HepG2 (cell line): ENCODE measurements around the gene RNASE7. TPM values are rescaled to one million over a fixed set of nuclear protein-coding genes. Genes with fewer than 3 reads are reported as not detected.

Source experiments
- ELF1 ChIP-seq: sonication (generic); formaldehyde crosslinking; IDR thresholded peaks from 2 replicates; pipeline ENCODE4 v1.4.0; 2020; ENCODE audit warnings: missing genetic modification reagents
- ELF3 ChIP-seq: IDR thresholded peaks from 2 replicates; pipeline ENCODE4 v1.6.1; 2016; ENCODE audit warnings: missing genetic modification reagents, missing compliant biosample characterization
- GABPA ChIP-seq, 2 experiments: IDR thresholded peaks; 2 replicates each; pipeline ENCODE4 v1.6.1; 2011 to 2016; ENCODE audit warnings: low read depth in 2 of 2, low read length in 1 of 2, missing biosample characterization in 1 of 2, missing genetic modification characterization in 1 of 2
- ISL2 ChIP-seq: sonication (generic); formaldehyde crosslinking; IDR thresholded peaks from 2 replicates; pipeline ENCODE4 v1.5.0; 2020; ENCODE audit warnings: missing genetic modification reagents
- NKX3-1 ChIP-seq: sonication (generic); formaldehyde crosslinking; IDR thresholded peaks from 2 replicates; pipeline ENCODE4 v1.5.0; 2020; ENCODE audit warnings: missing genetic modification reagents
- SETDB1 ChIP-seq: sonication (generic); formaldehyde crosslinking; IDR thresholded peaks from 2 replicates; pipeline ENCODE4 v1.5.1; 2020; ENCODE audit warnings: missing genetic modification reagents, mild to moderate bottlenecking, borderline replicate concordance
- SMAD1 ChIP-seq: sonication (generic); formaldehyde crosslinking; IDR thresholded peaks from 2 replicates; pipeline ENCODE4 v1.4.0; 2020; ENCODE audit warnings: missing genetic modification reagents, low read depth, mild to moderate bottlenecking, borderline replicate concordance
- ZNF143 ChIP-seq: sonication (generic); formaldehyde crosslinking; IDR thresholded peaks from 2 replicates; pipeline ENCODE4 v1.4.0; 2020; ENCODE audit warnings: missing genetic modification reagents
- ZNF282 ChIP-seq: fragments of 450-650 bp; IDR thresholded peaks from 2 replicates; pipeline ENCODE4 v1.6.1; 2018; ENCODE audit not compliant: partially characterized antibody
- ZNF382 ChIP-seq: sonication (generic); formaldehyde crosslinking; IDR thresholded peaks from 2 replicates; pipeline ENCODE4 v1.5.0; 2020; ENCODE audit warnings: missing genetic modification reagents, mild to moderate bottlenecking, borderline replicate concordance
- ZNF383 ChIP-seq: sonication (generic); formaldehyde crosslinking; IDR thresholded peaks from 2 replicates; pipeline ENCODE4 v1.4.0; 2020; ENCODE audit warnings: missing genetic modification reagents, mild to moderate bottlenecking, borderline replicate concordance
- polyA plus RNA-seq, 8 experiments: library from polyadenylated mRNA; depleted of rRNA in 3 of 8; stranded (reverse) in 7 of 8; unstranded in 1 of 8; fragments of >200 nt; fragmentation: Illumina TruSeq in 4 of 8; extraction: Trizol in 4 of 8; gene quantifications; 2 replicates each; pipeline versions ENCODE4 v1.2.1 to v1.2.3, GENCODE V29; 2011 to 2016; ENCODE audit warnings: low read depth in 4 of 8, missing spikeins in 1 of 8, mixed read lengths in 1 of 8; ENCODE audit not compliant: insufficient read depth in 1 of 8
- total RNA-seq, 5 experiments: library from RNA; depleted of rRNA; stranded (reverse); fragments of >200 nt; fragmentation: Illumina TruSeq; extraction: Trizol; gene quantifications; 2 replicates each; pipeline ENCODE4 v1.2.3, GENCODE V29; 2016; ENCODE audit warnings: low read depth in 1 of 5
- TF ChIP-seq, protein P1 (sequence below): sonication (generic); formaldehyde crosslinking; IDR thresholded peaks from 2 replicates; pipeline ENCODE4 v1.5.1; 2020; ENCODE audit warnings: missing genetic modification reagents, mild to moderate bottlenecking, borderline replicate concordance
- TF ChIP-seq, protein P2 (sequence below): sonication (generic); formaldehyde crosslinking; IDR thresholded peaks from 2 replicates; pipeline ENCODE4 v1.8.0; 2022; ENCODE audit warnings: mild to moderate bottlenecking, missing genetic modification reagents, moderate library complexity
- TF ChIP-seq, protein P3 (sequence below): sonication (generic); formaldehyde crosslinking; IDR thresholded peaks from 2 replicates; pipeline ENCODE4 v1.8.0; 2022; ENCODE audit warnings: missing genetic modification reagents, mild to moderate bottlenecking, moderate library complexity, borderline replicate concordance
- TF ChIP-seq, protein P4 (sequence below): sonication (generic); formaldehyde crosslinking; conservative IDR thresholded peaks from 2 replicates; pipeline ENCODE4 v1.4.0; 2020; ENCODE audit warnings: missing genetic modification reagents
- TF ChIP-seq, protein P5 (sequence below): IDR thresholded peaks from 2 replicates; pipeline ENCODE4 v1.4.0; 2020; ENCODE audit warnings: mild to moderate bottlenecking, missing genetic modification reagents

The RNASE7 gene
- total and polyA plus RNA-seq, 2 of the 13 experiments (the other 11 are each of a cell fraction or from before 2014, with no cell fraction given): 0.04 TPM; not detected in 1

DNA sequence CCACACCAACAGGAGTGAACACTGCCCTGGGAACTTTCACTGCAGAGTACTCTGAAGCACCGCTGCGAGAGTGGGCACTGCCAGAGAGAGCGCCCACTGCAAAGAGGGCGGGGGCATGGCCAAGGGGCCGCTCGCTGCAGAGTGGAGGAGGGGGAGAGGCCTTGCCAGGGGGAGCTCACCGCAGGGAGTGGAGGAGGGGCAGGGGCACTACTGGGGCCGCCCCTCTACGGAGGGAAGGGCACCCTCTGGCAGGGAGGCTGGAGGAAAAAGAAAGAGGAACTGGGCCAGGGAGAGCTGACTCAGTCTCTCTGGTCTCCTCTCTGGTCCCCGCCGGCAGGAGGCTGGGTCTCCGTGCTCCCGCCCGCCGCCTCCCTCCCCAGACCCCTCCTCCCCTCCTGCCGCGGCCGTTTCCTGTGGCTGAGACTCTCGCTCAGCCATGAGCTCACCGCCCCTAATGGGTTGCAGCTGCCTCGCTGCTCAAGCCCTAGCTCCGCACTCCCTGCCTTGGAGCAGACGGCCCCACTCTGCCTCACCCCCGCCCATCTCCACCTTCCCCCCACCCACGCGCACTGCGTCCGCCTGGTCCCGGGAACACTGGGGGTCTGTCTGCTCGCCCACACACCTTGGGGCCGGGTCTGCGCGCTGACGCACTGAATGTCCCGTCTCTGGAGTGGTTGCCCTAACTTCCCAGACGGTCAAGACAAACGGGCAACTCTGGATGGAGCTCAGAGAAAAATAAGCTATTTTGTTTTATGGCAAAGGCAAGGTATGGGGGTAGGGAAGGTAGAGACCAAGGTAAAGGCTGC is 29.3 kb downstream of the RNASE7 start (continued):
- TF ChIP-seq, protein P1, sequence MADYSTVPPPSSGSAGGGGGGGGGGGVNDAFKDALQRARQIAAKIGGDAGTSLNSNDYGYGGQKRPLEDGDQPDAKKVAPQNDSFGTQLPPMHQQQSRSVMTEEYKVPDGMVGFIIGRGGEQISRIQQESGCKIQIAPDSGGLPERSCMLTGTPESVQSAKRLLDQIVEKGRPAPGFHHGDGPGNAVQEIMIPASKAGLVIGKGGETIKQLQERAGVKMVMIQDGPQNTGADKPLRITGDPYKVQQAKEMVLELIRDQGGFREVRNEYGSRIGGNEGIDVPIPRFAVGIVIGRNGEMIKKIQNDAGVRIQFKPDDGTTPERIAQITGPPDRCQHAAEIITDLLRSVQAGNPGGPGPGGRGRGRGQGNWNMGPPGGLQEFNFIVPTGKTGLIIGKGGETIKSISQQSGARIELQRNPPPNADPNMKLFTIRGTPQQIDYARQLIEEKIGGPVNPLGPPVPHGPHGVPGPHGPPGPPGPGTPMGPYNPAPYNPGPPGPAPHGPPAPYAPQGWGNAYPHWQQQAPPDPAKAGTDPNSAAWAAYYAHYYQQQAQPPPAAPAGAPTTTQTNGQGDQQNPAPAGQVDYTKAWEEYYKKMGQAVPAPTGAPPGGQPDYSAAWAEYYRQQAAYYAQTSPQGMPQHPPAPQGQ (CRISPR knock-in tag): no peak
- TF ChIP-seq, protein P2, sequence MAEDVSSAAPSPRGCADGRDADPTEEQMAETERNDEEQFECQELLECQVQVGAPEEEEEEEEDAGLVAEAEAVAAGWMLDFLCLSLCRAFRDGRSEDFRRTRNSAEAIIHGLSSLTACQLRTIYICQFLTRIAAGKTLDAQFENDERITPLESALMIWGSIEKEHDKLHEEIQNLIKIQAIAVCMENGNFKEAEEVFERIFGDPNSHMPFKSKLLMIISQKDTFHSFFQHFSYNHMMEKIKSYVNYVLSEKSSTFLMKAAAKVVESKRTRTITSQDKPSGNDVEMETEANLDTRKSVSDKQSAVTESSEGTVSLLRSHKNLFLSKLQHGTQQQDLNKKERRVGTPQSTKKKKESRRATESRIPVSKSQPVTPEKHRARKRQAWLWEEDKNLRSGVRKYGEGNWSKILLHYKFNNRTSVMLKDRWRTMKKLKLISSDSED (CRISPR knock-in tag): no peak
- TF ChIP-seq, protein P3, sequence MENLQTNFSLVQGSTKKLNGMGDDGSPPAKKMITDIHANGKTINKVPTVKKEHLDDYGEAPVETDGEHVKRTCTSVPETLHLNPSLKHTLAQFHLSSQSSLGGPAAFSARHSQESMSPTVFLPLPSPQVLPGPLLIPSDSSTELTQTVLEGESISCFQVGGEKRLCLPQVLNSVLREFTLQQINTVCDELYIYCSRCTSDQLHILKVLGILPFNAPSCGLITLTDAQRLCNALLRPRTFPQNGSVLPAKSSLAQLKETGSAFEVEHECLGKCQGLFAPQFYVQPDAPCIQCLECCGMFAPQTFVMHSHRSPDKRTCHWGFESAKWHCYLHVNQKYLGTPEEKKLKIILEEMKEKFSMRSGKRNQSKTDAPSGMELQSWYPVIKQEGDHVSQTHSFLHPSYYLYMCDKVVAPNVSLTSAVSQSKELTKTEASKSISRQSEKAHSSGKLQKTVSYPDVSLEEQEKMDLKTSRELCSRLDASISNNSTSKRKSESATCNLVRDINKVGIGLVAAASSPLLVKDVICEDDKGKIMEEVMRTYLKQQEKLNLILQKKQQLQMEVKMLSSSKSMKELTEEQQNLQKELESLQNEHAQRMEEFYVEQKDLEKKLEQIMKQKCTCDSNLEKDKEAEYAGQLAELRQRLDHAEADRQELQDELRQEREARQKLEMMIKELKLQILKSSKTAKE (CRISPR knock-in tag): peak; percentile 50; the same call in 1 of the 2 replicates
- no peak for TF ChIP-seq ZNF143 (CRISPR knock-in tag)
- no peak for TF ChIP-seq ISL2 (CRISPR knock-in tag)
- no peak for TF ChIP-seq ELF1 (CRISPR knock-in tag)
- no peak for TF ChIP-seq ZNF382 (CRISPR knock-in tag)
- TF ChIP-seq NKX3-1 (CRISPR knock-in tag): no peak
- TF ChIP-seq, protein P4, sequence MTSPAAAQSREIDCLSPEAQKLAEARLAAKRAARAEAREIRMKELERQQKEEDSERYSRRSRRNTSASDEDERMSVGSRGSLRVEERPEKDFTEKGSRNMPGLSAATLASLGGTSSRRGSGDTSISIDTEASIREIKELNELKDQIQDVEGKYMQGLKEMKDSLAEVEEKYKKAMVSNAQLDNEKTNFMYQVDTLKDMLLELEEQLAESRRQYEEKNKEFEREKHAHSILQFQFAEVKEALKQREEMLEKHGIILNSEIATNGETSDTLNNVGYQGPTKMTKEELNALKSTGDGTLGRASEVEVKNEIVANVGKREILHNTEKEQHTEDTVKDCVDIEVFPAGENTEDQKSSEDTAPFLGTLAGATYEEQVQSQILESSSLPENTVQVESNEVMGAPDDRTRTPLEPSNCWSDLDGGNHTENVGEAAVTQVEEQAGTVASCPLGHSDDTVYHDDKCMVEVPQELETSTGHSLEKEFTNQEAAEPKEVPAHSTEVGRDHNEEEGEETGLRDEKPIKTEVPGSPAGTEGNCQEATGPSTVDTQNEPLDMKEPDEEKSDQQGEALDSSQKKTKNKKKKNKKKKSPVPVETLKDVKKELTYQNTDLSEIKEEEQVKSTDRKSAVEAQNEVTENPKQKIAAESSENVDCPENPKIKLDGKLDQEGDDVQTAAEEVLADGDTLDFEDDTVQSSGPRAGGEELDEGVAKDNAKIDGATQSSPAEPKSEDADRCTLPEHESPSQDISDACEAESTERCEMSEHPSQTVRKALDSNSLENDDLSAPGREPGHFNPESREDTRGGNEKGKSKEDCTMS (CRISPR knock-in tag): no peak
- no peak for TF ChIP-seq ZNF282
- TF ChIP-seq SETDB1: no peak
- no peak for TF ChIP-seq ZNF383
- no peak for TF ChIP-seq GABPA (IDR thresholded peaks at IDR 0.05; ENCODE audit: low read depth, low read length)
- peak; percentile 42; the same call in 1 of the 2 replicates for TF ChIP-seq GABPA (CRISPR knock-in tag; IDR thresholded peaks at IDR 0.05; ENCODE audit: low read depth)
- TF ChIP-seq, protein P5, sequence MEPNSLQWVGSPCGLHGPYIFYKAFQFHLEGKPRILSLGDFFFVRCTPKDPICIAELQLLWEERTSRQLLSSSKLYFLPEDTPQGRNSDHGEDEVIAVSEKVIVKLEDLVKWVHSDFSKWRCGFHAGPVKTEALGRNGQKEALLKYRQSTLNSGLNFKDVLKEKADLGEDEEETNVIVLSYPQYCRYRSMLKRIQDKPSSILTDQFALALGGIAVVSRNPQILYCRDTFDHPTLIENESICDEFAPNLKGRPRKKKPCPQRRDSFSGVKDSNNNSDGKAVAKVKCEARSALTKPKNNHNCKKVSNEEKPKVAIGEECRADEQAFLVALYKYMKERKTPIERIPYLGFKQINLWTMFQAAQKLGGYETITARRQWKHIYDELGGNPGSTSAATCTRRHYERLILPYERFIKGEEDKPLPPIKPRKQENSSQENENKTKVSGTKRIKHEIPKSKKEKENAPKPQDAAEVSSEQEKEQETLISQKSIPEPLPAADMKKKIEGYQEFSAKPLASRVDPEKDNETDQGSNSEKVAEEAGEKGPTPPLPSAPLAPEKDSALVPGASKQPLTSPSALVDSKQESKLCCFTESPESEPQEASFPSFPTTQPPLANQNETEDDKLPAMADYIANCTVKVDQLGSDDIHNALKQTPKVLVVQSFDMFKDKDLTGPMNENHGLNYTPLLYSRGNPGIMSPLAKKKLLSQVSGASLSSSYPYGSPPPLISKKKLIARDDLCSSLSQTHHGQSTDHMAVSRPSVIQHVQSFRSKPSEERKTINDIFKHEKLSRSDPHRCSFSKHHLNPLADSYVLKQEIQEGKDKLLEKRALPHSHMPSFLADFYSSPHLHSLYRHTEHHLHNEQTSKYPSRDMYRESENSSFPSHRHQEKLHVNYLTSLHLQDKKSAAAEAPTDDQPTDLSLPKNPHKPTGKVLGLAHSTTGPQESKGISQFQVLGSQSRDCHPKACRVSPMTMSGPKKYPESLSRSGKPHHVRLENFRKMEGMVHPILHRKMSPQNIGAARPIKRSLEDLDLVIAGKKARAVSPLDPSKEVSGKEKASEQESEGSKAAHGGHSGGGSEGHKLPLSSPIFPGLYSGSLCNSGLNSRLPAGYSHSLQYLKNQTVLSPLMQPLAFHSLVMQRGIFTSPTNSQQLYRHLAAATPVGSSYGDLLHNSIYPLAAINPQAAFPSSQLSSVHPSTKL (CRISPR knock-in tag): peak; percentile 48
- TF ChIP-seq ELF3 (CRISPR knock-in tag): 0 out of 2 replicates have a peak, but pooled peaks have one; percentile 41
- no peak for TF ChIP-seq SMAD1 (CRISPR knock-in tag)
